HCT116 (cell line): Measurements from ENCODE around the gene WNT3A. TPM values are rescaled to one million over a fixed set of nuclear protein-coding genes. Genes with fewer than 3 reads are reported as not detected.

Experiments used
- ATAC-seq: fragments of 200-7000 bp; cut with Tn5 transposase; 2 replicates; pipeline ENCODE4 v1.9.1; 2020; ENCODE audit warnings: mild to moderate bottlenecking, moderate library complexity
- BruUV-seq: library from RNA; stranded (reverse); fragments of 400-500 nt; replicated peaks from 2 replicates; lab custom pipeline; 2021; lab: Mats Ljungman, UMichigan
- CTCF ChIA-PET: fragments of 300-600 bp; sonication (Branson Sonifier 250); formaldehyde crosslinking; loops from one replicate; lab custom pipeline; 2021; ENCODE audit warnings: antibody characterized with exemption; lab: Charles Lee
- POLR2A ChIA-PET: fragments of 300-600, 350-600 bp; sonication (Branson Sonifier 250); formaldehyde crosslinking; loops from one replicate; lab custom pipeline; 2021; ENCODE audit warnings: antibody characterized with exemption; lab: Charles Lee
- RAD21 ChIA-PET, 2 experiments: fragments of 300-600 bp; sonication (Branson Sonifier 250); formaldehyde crosslinking; loops; one replicate each; lab custom pipeline; 2023; ENCODE audit warnings: low total read pairs in 2 of 2; ENCODE audit not compliant: uncharacterized antibody in 2 of 2, unreplicated experiment in 2 of 2, low non-redundant PET in 1 of 2; lab: Charles Lee
- DNase-seq: peaks from one replicate; pipeline ENCODE4 v3.0.0-alpha.2; 2010; ENCODE audit warnings: low read depth, low spot score
- H2AFZ ChIP-seq: fragments of 200-600 bp; shearing (Covaris generic), sonication (generic); 2 replicates; pipeline ENCODE4 v1.6.1; 2017; ENCODE audit warnings: low read depth, mixed run types, mixed read lengths, antibody characterized with exemption, low read length; ENCODE audit not compliant: poor library complexity, severe bottlenecking
- H3K27ac ChIP-seq: 2 replicates; pipeline ENCODE4 v1.5.1; 2012; ENCODE audit warnings: low read depth, low read length
- H3K27me3 ChIP-seq: fragments of 200-600 bp; sonication (generic); 2 replicates; pipeline ENCODE4 v1.6.1; 2016; ENCODE audit warnings: mixed run types, low read length, mixed read lengths; ENCODE audit not compliant: insufficient read depth
- H3K36me3 ChIP-seq, 2 experiments: fragments of 200-500 bp in 1 of 2; fragments of 200-600 bp in 1 of 2; sonication (Bioruptor generic) in 1 of 2; sonication (generic) in 1 of 2; 2 replicates each; pipeline versions ENCODE4 v1.5.1 to v1.6.1; 2014 to 2016; ENCODE audit warnings: low read length in 2 of 2, inconsistent platforms in 1 of 2, mixed read lengths in 1 of 2, mixed run types in 1 of 2; ENCODE audit not compliant: insufficient read depth in 2 of 2, control insufficient read depth in 1 of 2
- H3K4me1 ChIP-seq, 2 experiments: fragments of 200-600 bp in 1 of 2; sonication (generic) in 1 of 2; 2 replicates each; pipeline versions ENCODE4 v1.5.1 to v1.6.1; 2012 to 2017; ENCODE audit warnings: low read length in 2 of 2, inconsistent platforms in 1 of 2, mild to moderate bottlenecking in 1 of 2, mixed read lengths in 1 of 2, mixed run types in 1 of 2, moderate library complexity in 1 of 2; ENCODE audit not compliant: insufficient read depth in 2 of 2, control insufficient read depth in 1 of 2
- H3K4me2 ChIP-seq: fragments of 200-600 bp; sonication (generic); 2 replicates; pipeline ENCODE4 v1.6.1; 2017; ENCODE audit warnings: mixed run types, low read length, mixed read lengths
- H3K4me3 ChIP-seq, 2 experiments: fragments of 200-600 bp in 1 of 2; sonication (generic) in 1 of 2; replicated peaks in 1 of 2; 2 replicates each; pipeline ENCODE4 v1.5.1; 2011 to 2016; ENCODE audit warnings: low read length in 2 of 2, control low read depth in 1 of 2, low read depth in 1 of 2, mild to moderate bottlenecking in 1 of 2, mixed read lengths in 1 of 2, mixed run types in 1 of 2
- H3K79me2 ChIP-seq: fragments of 200-600 bp; sonication (generic); 2 replicates; pipeline ENCODE4 v1.6.1; 2017; ENCODE audit warnings: mild to moderate bottlenecking, mixed run types, low read length, moderate library complexity, mixed read lengths; ENCODE audit not compliant: insufficient read depth
- H3K9ac ChIP-seq: fragments of 200-600 bp; sonication (generic); 2 replicates; pipeline ENCODE4 v1.6.1; 2016; ENCODE audit warnings: low read length, mixed read lengths
- H3K9me2 ChIP-seq: fragments of 200-600 bp; sonication (generic), shearing (Covaris generic); 2 replicates; pipeline ENCODE4 v1.6.1; 2017; ENCODE audit warnings: mixed run types, mild to moderate bottlenecking, moderate library complexity; ENCODE audit not compliant: insufficient read depth
- H3K9me3 ChIP-seq, 2 experiments: fragments of 200-500 bp in 1 of 2; fragments of 200-600 bp in 1 of 2; sonication (Bioruptor generic) in 1 of 2; sonication (generic) in 1 of 2; 2 replicates each; pipeline ENCODE4 v1.6.1; 2014 to 2017; ENCODE audit warnings: low read length in 2 of 2, mixed read lengths in 2 of 2, inconsistent platforms in 1 of 2, low read depth in 1 of 2, mild to moderate bottlenecking in 1 of 2, mixed run types in 1 of 2, moderate library complexity in 1 of 2; ENCODE audit not compliant: control insufficient read depth in 1 of 2, insufficient read depth in 1 of 2
- H4K20me1 ChIP-seq: fragments of 200-600 bp; sonication (generic), shearing (Covaris generic); 2 replicates; pipeline ENCODE4 v1.6.1; 2017; ENCODE audit warnings: mixed run types, mild to moderate bottlenecking, moderate library complexity; ENCODE audit not compliant: insufficient read depth
- CBX3 ChIP-seq: IDR thresholded peaks from 2 replicates; pipeline ENCODE4 v1.6.1; 2012; ENCODE audit warnings: low read depth
- CTCF ChIP-seq, 3 experiments: fragments of 200-600 bp in 1 of 3; sonication (generic) in 1 of 3; IDR thresholded peaks in 2 of 3; conservative IDR thresholded peaks in 1 of 3; 2 replicates each; pipeline ENCODE4 v1.5.1; 2012 to 2017; ENCODE audit warnings: low read depth in 2 of 3, low read length in 2 of 3, antibody characterized with exemption in 1 of 3, borderline replicate concordance in 1 of 3, control low read depth in 1 of 3, mild to moderate bottlenecking in 1 of 3, mixed read lengths in 1 of 3, mixed run types in 1 of 3, moderate library complexity in 1 of 3; ENCODE audit not compliant: insufficient read depth in 1 of 3
- EGR1 ChIP-seq: IDR thresholded peaks from 2 replicates; pipeline ENCODE4 v1.6.1; 2012; ENCODE audit warnings: low read depth
- JUND ChIP-seq: IDR thresholded peaks from 2 replicates; pipeline ENCODE4 v1.6.1; 2012
- MAX ChIP-seq: IDR thresholded peaks from 2 replicates; pipeline ENCODE4 v1.6.1; 2012
- REST ChIP-seq: IDR thresholded peaks from 2 replicates; pipeline ENCODE4 v1.6.1; 2012; ENCODE audit warnings: low read depth
- TCF7L2 ChIP-seq: IDR thresholded peaks from 2 replicates; pipeline ENCODE4 v1.7.0; 2011; ENCODE audit warnings: borderline replicate concordance, inconsistent platforms; ENCODE audit not compliant: insufficient read depth, insufficient read length; ENCODE audit errors: extremely low read depth
- YY1 ChIP-seq: IDR thresholded peaks from 2 replicates; pipeline ENCODE4 v1.6.1; 2011; ENCODE audit warnings: low read length, low read depth, moderate library complexity, mild to moderate bottlenecking; ENCODE audit not compliant: insufficient replicate concordance; ENCODE audit errors: extremely low read depth
- ZBTB33 ChIP-seq: IDR thresholded peaks from 2 replicates; pipeline ENCODE4 v1.6.1; 2011; ENCODE audit warnings: mild to moderate bottlenecking, low read length, moderate library complexity; ENCODE audit not compliant: insufficient replicate concordance; ENCODE audit errors: extremely low read depth
- ZFX ChIP-seq: fragments of 450-650 bp; IDR thresholded peaks from 2 replicates; pipeline ENCODE4 v1.6.1; 2017
- ZNF274 ChIP-seq: fragments of 200-500 bp; sonication (Bioruptor generic); IDR thresholded peaks from 2 replicates; pipeline ENCODE4 v1.6.1; 2014; ENCODE audit warnings: mild to moderate bottlenecking, low read depth, low read length, inconsistent platforms
- intact Hi-C: fragments of 100-400 bp; cut with micrococcal nuclease; formaldehyde crosslinking; loops from 2 replicates; pipeline ENCODE4 v1.10.0; 2022
- total RNA-seq: library from RNA; stranded (reverse); gene quantifications from one replicate; pipeline ENCODE4 v1.2.1, GENCODE V29; 2021; ENCODE audit not compliant: unreplicated experiment

WNT3A gene
- total RNA-seq, 1 experiment from 2014 or later: 3.7 TPM

- POLR2A ChIA-PET: no interaction called here
- CTCF ChIA-PET: no interaction called here
- peaks cover 15 to 77% of the 10 kb centered on the region in 2 experiments for H3K36me3 ChIP-seq
Observed at GRCh38 chr1:228094432-228095016, 87.7 kb downstream of the WNT3A start.

More at GRCh38 chr1:228094432-228095016, 87.7 kb downstream of the WNT3A start:
- Histone ChIP-seq H3K9ac (no peak overlapping the region), H3K27ac (no peak overlapping the region), H3K9me3 (peaks cover 10 to 19% of the 10 kb centered on the region in 2 experiments; a peak in 2 of 4 replicates), H4K20me1 (peaks cover 31% of the 10 kb centered on the region; the same call in 1 of the 2 replicates), H3K79me2 (peaks cover 100% of the 10 kb centered on the region), H3K27me3 (no peaks in the 10 kb centered on the region), H3K4me2 (no peak overlapping the region), H3K9me2 (no peaks in the 10 kb centered on the region), H3K4me3 (no peak overlapping the region), H3K4me1 (no peaks in the 10 kb centered on the region; a peak in 1 of 4 replicates), H2AFZ (no peak overlapping the region)
- BruUV-seq: no TSS peak
- intact Hi-C loops: no loop called here
- TF ChIP-seq JUND (no peak), ZNF274 (no peak), TCF7L2 (no peak), MAX (no peak), EGR1 (no peak), CBX3 (no peak; the same call in 1 of the 2 replicates), ZBTB33 (no peak), YY1 (no peak), ZFX (no peak), CTCF (IDR thresholded peaks at IDR 0.05 in 2 of 3, conservative IDR thresholded peaks at IDR 0.05 in 1 of 3; ENCODE audit: borderline replicate concordance in 1 of 3, insufficient read depth in 1 of 3, low read depth in 2 of 3, low read length in 2 of 3) (no peak), REST (no peak)
- no peak for ATAC-seq
- RAD21 ChIA-PET: no interaction called here
- DNase-seq: no peak
